Cardiac fibroblast (primary cell): ENCODE data around the gene AFTPH.
A peak's percentile ranks its signal among the peaks of the same experiment; 100 is the strongest.

ENCODE experiments used
- DNase-seq, 2 donors: peaks; one replicate each; pipeline versions ENCODE4 v3.0.0 to v3.0.0-alpha.2; 2010; ENCODE audit warnings: low read depth in 2 of 2
- H3K4me3 ChIP-seq, 2 donors: replicated peaks in 1 of 2; 1 replicate in 1 of 2; 2 replicates in 1 of 2; pipeline ENCODE4 v1.5.1; 2011; ENCODE audit warnings: low read depth in 2 of 2, low read length in 2 of 2, mild to moderate bottlenecking in 2 of 2, moderate library complexity in 1 of 2
- CTCF ChIP-seq: IDR thresholded peaks from one replicate; pipeline ENCODE4 v1.5.1; 2011; ENCODE audit warnings: low read depth, mild to moderate bottlenecking, low read length, inconsistent platforms

AFTPH gene

GRCh38 chr2:64582774-64583340, 58.7 kb downstream of the AFTPH start:
- no peak for DNase-seq
- no peak for TF ChIP-seq CTCF
- H3K4me3 ChIP-seq, result no peak overlapping the region

GRCh38 chr2:64586054-64586453, 61.9 kb downstream of the AFTPH start:
- no peak for TF ChIP-seq CTCF
- no peak for DNase-seq
- H3K4me3 ChIP-seq, result no peak overlapping the region

GRCh38 chr2:64586883-64587481, 62.9 kb downstream of the AFTPH start:
- DNase-seq, result peak; percentile 75 to 78
- TF ChIP-seq CTCF, result peak; percentile 54
- H3K4me3 ChIP-seq, result no peak overlapping the region

GRCh38 chr2:64587561-64587960, 63.4 kb downstream of the AFTPH start:
- no peak overlapping the region for H3K4me3 ChIP-seq
- DNase-seq, result no peak
- TF ChIP-seq CTCF, result no peak

- DNase-seq, result no peak
- no peak for TF ChIP-seq CTCF
- H3K4me3 ChIP-seq, result no peak overlapping the region
These were observed 67.1 kb downstream of the AFTPH start for GRCh38 chr2:64591188-64591587.

- no peak for TF ChIP-seq CTCF
- no peak overlapping the region for H3K4me3 ChIP-seq
- peak; percentile 22 to 35 for DNase-seq
These were observed 69.0 kb downstream of the AFTPH start for GRCh38 chr2:64593035-64593655.
